Left hindlimb (tissue), 1 donor: ENCODE results near the gene GSN.

ENCODE experiments used
- DNase-seq: peaks from one replicate; pipeline ENCODE4 v3.0.0-alpha.2; 2018

The GSN gene

DNA sequence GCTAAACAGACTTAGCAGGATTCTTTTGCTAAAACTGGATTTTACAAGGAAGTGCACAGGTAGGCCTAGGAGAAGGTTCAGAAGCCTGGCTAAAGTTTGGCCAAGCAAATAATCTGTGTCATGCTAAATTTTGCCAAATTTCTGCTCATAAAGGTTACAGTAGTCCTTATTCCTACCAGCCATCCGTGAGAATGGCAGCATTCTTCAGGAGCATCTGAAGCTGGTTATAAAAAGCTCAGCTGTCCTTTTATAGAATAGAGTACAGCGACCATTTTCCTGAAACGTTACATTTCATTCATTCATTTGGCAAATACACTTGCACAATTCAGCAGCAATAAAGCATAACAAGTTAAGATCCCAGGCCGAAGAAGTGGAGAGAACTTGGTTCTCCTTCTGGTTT is 6.9 kb downstream of the GSN start:
- no peak for DNase-seq

GRCh38 chr9:121275781-121276658 is 8.1 kb downstream of the GSN start:
- DNase-seq, result no peak

- no peak for DNase-seq
These were observed 9.1 kb downstream of the GSN start for GRCh38 chr9:121277026-121277425.

DNA sequence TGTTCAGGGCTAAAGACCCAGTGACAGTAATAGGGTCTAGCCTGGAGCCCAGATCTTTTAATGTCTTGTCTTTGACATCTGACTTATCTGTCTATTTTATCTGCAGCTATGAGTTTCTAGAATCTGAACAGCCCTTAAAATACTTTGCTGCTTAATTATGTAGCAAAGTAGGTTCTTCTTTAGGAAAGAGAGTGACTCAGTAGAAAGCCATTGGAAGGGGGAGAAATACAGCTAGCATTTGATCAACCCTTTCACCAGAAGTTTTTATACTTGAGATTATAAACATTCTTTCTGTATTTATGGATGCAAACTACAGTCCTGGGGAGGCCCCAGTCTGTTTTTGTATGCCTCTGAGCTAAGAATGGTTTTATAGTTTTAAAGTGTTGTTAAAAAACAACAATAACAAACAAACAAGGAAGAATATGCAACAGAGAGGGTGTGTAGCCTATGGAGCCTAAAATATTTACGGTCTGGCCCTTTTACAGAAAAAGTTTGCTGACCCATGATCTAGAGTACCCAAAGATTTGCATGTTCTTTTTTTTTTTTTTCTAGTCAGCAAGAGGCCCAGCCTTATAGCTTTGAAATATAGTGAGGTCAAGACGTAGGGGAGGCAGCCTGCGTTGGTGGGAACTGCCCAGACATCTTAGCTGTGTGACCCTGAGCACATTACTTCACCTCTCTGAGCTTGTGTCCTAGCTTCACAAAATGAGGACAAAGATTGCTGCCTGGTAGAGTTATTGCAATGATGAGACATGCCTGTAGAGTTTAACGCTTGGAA is 9.7 kb downstream of the GSN start:
- no peak for DNase-seq

GRCh38 chr9:121278477-121279261 is 10.7 kb downstream of the GSN start:
- DNase-seq, result peak; percentile 90

GRCh38 chr9:121279776-121280388 is 11.9 kb downstream of the GSN start:
- no peak for DNase-seq

- no peak for DNase-seq
These were observed 13.0 kb downstream of the GSN start for GRCh38 chr9:121280715-121281613.

- DNase-seq, result peak; percentile 53
These were observed 13.8 kb downstream of the GSN start for GRCh38 chr9:121281614-121282276.

GRCh38 chr9:121282277-121283079 is 14.5 kb downstream of the GSN start:
- DNase-seq, result peak; percentile 35

- DNase-seq, result no peak
These were observed 15.1 kb downstream of the GSN start for GRCh38 chr9:121283080-121283398.

DNA sequence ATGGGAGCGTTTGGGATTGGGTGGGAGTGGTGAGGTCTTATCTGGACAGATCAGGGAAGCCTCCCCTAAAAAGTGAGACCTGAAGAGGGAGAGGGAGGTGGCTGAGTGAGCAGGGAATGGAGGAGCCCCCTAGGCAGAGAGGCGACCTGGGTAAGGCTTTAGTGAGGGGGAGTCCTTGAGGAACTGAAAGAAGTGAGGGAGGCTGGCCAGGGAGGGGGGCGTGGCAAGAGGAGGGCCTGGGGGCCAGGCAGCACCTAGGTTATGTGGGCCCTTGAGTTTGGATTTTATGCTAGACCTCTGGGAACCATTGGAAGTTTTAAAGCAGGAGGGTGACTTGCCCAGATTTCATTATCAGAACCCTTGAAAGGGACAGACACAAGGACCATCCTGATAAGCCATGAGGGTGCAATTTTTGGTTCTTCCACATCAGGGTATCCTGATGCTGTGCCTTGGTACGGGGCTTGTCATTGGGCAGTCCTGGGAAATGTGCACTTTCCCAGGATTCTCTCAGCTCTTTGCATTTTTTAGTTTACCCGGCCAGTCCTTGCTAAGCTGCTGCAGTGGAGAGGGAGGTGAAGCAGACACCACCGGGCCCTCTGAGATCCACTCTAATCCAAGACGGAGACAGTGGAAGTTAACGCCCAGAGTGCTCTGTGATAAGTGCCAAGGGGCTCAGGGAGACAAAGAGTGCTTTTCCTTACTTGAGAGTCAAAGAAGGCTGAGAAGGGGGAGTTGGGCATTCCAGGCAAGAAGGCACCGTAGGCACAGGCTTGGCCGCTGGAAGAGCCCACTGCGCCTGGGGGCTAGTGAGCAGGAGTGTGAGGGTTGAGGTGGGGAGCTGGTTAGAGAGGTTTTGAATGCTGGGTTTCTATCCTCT is 16.1 kb downstream of the GSN start:
- DNase-seq, result no peak

DNA sequence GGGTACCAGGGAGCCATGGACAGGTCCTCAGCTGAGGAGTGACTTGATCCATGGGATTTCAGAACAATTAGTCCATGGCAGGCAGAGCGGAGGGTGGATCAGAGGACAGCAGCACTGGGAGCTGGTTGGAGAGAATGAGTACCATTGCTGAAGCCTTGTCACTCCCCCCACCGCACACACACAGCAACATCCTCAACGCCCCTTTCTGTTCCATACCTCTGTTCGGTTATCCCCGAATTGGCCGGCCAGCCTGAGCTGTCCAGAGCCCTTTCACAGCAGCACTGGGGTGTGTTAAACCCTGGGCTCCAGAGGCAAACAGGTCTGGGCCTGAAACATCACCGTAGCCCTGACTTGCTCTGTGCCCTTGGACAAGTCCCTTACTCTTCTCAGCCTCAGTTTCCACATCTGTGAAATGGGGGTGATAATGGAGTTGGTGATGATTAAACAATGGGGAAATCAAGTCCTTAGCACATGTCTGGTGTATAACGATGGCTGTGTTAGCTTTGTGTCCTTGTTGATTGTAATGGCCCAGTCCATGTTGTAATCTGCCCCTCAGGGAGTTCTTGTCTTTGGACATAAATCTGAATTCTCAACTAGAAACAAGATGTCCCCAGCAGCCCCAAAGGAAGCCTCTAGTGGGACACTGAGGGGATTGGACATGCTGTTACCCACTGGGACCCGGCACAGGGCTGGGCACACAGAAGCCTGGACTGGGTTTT is 16.9 kb downstream of the GSN start:
- no peak for DNase-seq

DNA sequence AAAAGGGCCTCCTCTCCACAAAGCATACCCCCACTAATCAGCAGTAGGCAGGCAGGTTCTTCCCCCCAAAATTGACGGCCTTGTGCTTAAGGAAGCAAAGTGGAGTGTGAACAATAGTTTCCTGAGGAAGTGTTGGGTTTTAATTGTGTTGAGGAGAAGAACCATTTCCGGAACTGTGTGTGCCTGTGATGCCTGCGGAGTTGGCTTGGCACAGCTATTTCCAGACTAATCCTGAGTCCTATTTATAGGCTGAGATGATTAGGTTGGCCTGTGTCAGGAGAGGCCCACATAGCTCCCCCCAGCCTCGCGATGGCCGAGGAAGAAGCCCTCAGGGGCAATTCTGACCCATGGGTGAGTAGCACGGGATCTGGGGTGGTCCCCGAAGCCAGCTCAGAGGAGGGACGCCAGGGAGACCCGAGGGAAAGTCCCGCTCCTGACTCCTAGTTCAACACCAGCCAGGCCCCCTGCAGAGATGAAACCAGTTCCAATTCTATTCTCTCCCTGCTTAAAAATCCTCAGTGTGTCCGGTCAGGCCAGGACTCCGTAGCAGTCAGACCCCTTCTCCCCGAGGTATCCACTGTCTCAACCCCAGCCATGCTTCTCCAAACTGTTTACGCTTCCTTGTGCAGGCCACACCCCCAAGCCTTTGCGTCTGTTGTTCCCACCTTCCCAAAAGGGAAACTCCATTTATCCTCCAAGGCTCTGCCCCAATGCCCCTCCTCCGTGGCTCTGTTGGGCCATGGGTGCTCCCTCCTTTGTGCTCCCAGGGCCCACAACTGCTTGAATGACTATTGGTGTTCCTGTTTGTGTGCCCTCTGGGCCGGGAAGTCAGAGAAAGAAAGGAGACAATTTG is 18.1 kb downstream of the GSN start:
- peak; percentile 66 for DNase-seq

- no peak for DNase-seq
These were observed 18.7 kb downstream of the GSN start for GRCh38 chr9:121286688-121286972.

GRCh38 chr9:121286973-121287741 is 19.2 kb downstream of the GSN start:
- peak; percentile 87 for DNase-seq

DNA sequence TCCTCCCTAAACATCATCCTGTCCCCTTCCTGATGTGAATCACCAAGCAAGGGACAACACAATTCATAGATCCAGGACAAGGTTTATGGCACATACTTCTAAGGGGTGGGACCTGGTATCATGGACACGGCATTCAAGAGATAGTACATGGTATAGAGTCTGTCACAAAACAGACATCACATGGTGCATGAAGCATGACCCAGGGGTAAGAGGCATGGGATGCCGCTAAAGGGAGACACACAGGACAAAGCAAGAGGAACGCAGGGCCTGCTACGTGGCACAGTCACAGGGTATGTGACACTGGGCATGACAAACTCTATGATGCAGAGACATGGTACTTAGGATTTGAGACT is 20.7 kb downstream of the GSN start:
- DNase-seq, result no peak
